Psoas muscle (tissue), 8 donors: ENCODE measurements around the gene AQP12A. TPM values are rescaled to one million over a fixed set of nuclear protein-coding genes. Genes with fewer than 3 reads are reported as not detected.

Source experiments
- ATAC-seq, 4 donors: fragments of 200-7000 bp; cut with Tn5 transposase; one replicate each; pipeline ENCODE4 v1.9.1; 2020; ENCODE audit warnings: moderate library complexity in 3 of 4, mild to moderate bottlenecking in 2 of 4
- DNase-seq, 2 donors: peaks; one replicate each; pipeline ENCODE4 v3.0.0-alpha.2; 2020
- H3K27ac ChIP-seq: fragments of 200-600 bp; one replicate; pipeline ENCODE4 v1.8.0; 2022
- H3K27me3 ChIP-seq, 3 donors: fragments of 200-600 bp in 1 of 3; one replicate each; pipeline versions ENCODE4 v1.6.1 to v1.8.0; 2013 to 2022; ENCODE audit warnings: low read length in 2 of 3, mild to moderate bottlenecking in 2 of 3, moderate library complexity in 1 of 3; ENCODE audit not compliant: insufficient read depth in 3 of 3
- H3K36me3 ChIP-seq, 2 donors: fragments of 200-600 bp in 1 of 2; one replicate each; pipeline versions ENCODE4 v1.6.1 to v1.8.0; 2013 to 2022; ENCODE audit warnings: low read depth in 1 of 2, mild to moderate bottlenecking in 1 of 2, moderate library complexity in 1 of 2; ENCODE audit not compliant: insufficient read depth in 1 of 2
- H3K4me1 ChIP-seq: fragments of 200-600 bp; one replicate; pipeline ENCODE4 v1.8.0; 2022
- H3K4me3 ChIP-seq: fragments of 200-600 bp; one replicate; pipeline ENCODE4 v1.8.0; 2022; ENCODE audit warnings: mild to moderate bottlenecking
- H3K9me3 ChIP-seq: fragments of 200-600 bp; one replicate; pipeline ENCODE4 v1.8.0; 2022
- CTCF ChIP-seq: fragments of 200-600 bp; IDR thresholded peaks from one replicate; pipeline ENCODE4 v1.8.0; 2022; ENCODE audit warnings: antibody characterized with exemption
- WGBS, 3 donors: extraction: QIAGEN DNeasy Blood & Tissue Kit; methylation state at CpG; one replicate each; pipeline versions ENCODE4 v1.1.6 to v1.1.7; 2013; 5-methylcytosine and 5-hydroxymethylcytosine counted together
- intact Hi-C, 2 donors: fragments of 100-400 bp; cut with DNase I; formaldehyde crosslinking; loops; one replicate each; pipeline versions ENCODE4 v1.11.0 to v1.14.2; 2022
- polyA plus RNA-seq, 3 donors: library from polyadenylated mRNA; stranded (reverse); fragments of 200-250 nt; gene quantifications; one replicate each; pipeline ENCODE4 v1.2.3, GENCODE V29; 2013
- total RNA-seq, 4 donors: library from RNA; stranded (reverse); fragmentation: NEBNext Ultra II Directional in 2 of 4; extraction: Animal tissue kit (Norgen Biotek cat#: 25700) in 2 of 4; gene quantifications; one replicate each; pipeline versions ENCODE4 v1.2.1 to v1.2.4, GENCODE V29; 2021 to 2023
- donor health status: healthy with polysubstance abuse.
- donor health status: DM: no; HTN: no; CAD: no; lungs with moderate emphysema.
- donor health status: Bipolar disorder and iron deficiency.
- donor health status: healthy.
- donor health status: DM: yes; HTN: yes; CAD: no.
- donor health status: DM: no; HTN: no; CAD: no.
- donor health status: DM: no; HTN: no; CAD: no.
- donor health status: DM: yes; HTN: yes; CAD: no.

AQP12A gene
- total and polyA plus RNA-seq, 7 donors: not detected

GRCh38 chr2:240685771-240686371 lies 5.8 kb upstream of the AQP12A start:
- Histone ChIP-seq H3K4me3 (no peak overlapping the region), H3K27me3 (peaks cover 0 to 2% (median 0%) of the 10 kb centered on the region in 3 donors), H3K36me3 (no peaks in the 10 kb centered on the region), H3K9me3 (no peaks in the 10 kb centered on the region), H3K4me1 (no peaks in the 10 kb centered on the region), H3K27ac (no peak overlapping the region)
- DNase-seq (no peak), ATAC-seq (no peak)
- WGBS, 3 donors: 47 to 48% (median 48%) methylated on average over 10 of the region's 10 CpGs
- intact Hi-C loops: no loop called here
- TF ChIP-seq CTCF: no peak

DNA sequence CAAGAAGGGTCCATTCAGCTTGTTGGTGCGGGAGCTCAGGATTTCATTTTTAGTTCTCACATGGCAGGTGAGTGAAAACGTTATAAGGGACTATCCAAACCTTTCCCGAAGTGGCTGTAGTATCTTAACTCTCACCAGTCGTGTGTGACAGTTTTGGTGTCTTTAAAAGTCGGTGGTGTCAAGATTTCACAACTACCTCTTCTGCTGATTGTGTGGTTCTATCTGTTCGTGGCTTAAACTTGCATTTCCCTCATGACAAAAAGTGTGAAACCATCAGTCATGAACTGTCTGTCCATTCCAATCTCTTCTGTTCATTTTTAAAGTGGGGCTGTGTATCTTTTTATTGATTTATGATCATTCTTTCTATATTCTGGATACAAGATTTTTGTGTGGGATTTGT lies 5.2 kb upstream of the AQP12A start:
- Histone ChIP-seq H3K27me3 (peaks cover 0 to 2% (median 0%) of the 10 kb centered on the region in 3 donors), H3K36me3 (no peaks in the 10 kb centered on the region), H3K4me3 (no peak overlapping the region), H3K9me3 (no peaks in the 10 kb centered on the region), H3K4me1 (no peaks in the 10 kb centered on the region), H3K27ac (no peak overlapping the region)
- intact Hi-C loops: no loop called here
- DNase-seq: no peak
- no peak for TF ChIP-seq CTCF
- ATAC-seq: no peak
- WGBS, 3 donors: 67 to 77% (median 74%) methylated on average over 6 of the region's 6 CpGs

DNA sequence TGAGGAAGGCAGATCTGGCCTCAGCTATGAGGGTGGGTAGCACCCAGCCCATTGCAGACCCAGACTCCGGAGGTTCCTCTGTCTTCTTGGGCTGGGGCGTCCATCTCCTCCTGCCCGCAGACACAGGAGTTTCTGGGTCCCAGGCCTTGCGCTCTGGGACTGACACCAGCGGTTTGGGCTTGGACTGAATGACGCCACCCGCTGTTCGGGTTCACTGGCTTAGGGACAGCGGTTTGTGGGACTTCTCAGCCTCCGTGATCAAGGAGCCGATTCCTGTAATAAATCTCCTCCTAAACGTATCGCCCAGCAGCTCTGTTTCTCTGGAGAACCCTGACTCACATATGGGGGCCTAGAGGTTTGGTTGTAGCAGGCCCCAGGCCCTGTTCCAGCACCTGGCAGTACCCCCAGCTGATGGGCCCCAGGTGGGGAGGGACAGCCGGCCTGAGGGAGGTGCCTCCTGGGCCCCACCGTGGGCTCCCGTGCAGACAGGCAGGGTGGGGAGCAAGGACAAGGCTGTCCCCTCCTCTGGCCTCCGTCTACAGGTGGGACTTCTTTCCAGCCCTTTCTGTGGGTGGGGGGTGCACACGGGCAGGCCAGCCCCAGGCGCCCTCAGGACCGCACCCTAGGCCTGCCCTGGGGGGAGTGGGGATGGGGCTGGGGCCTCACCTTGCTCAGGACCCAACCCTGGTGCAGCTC lies 4.5 kb upstream of the AQP12A start:
- H3K36me3 ChIP-seq: no peaks in the 10 kb centered on the region
- no peaks in the 10 kb centered on the region for H3K9me3 ChIP-seq
- H3K4me1 ChIP-seq: no peaks in the 10 kb centered on the region
- TF ChIP-seq CTCF: no peak
- no peak overlapping the region for H3K4me3 ChIP-seq
- intact Hi-C loops: no loop called here
- ATAC-seq: no peak
- DNase-seq: no peak
- no peak overlapping the region for H3K27ac ChIP-seq
- WGBS, 3 donors: 69 to 79% (median 78%) methylated on average over 18 to 20 of the region's 20 CpGs
- peaks cover 0 to 2% (median 0%) of the 10 kb centered on the region in 3 donors for H3K27me3 ChIP-seq

- H3K27me3 ChIP-seq: no peaks in the 10 kb centered on the region
- intact Hi-C loops: no loop called here
- WGBS, 3 donors: 85 to 94% (median 90%) methylated on average over 12 to 14 of the region's 14 CpGs
- ATAC-seq: no peak
- no peak for TF ChIP-seq CTCF
- peak in 1 of 2 donors; percentile 43 for DNase-seq
- no peak overlapping the region for H3K27ac ChIP-seq
- H3K4me1 ChIP-seq: no peaks in the 10 kb centered on the region
- no peaks in the 10 kb centered on the region for H3K9me3 ChIP-seq
- no peaks in the 10 kb centered on the region for H3K36me3 ChIP-seq
- no peak overlapping the region for H3K4me3 ChIP-seq
These were observed 3.7 kb upstream of the AQP12A start for GRCh38 chr2:240687741-240688552.
